ENCODE results near the gene DESI1.
A peak's percentile ranks its signal among the peaks of the same experiment; 100 is the strongest.

DNA sequence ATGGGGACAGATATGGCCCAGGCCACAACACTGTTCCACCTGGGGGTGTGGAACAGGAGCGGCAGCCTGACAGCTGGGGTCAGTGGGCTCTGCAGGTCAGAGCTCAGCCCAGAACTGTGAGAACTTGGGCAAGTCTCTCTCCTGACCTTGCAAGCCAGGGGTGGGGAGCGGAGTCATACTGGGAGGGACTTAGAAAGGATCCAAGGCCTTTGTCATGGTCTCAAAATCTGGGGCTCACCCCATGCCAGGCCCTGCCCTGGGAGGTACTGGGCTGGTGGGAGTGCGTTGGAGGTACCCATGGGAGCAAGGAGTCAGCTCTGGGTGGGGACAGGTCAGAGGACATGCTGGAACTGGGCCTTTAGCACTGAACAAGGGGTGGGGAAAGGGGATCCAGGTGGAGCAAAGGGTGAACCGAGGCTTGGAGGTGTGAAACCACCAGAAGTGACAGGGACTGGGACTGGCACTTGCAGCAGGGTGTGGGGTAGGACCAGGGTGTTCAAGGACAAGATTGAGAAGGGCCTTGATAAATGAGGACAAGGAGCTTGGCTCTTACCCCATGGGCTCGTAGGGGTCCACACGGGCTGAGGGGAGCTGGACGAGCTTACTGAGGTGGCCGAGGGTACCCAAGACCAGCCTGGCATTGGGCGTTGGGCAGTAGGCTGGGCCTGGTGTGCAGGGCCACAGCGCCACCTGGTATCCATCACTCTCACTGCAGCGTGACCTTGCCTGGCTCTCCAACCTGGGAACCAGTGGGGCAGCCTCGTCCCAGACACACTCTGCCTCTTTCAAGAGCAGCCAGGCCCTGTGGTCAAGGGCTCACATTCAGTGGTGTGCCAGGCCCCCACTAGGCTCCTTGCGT lies 23.8 kb downstream of the DESI1 start:
- TF ChIP-seq, protein P1, sequence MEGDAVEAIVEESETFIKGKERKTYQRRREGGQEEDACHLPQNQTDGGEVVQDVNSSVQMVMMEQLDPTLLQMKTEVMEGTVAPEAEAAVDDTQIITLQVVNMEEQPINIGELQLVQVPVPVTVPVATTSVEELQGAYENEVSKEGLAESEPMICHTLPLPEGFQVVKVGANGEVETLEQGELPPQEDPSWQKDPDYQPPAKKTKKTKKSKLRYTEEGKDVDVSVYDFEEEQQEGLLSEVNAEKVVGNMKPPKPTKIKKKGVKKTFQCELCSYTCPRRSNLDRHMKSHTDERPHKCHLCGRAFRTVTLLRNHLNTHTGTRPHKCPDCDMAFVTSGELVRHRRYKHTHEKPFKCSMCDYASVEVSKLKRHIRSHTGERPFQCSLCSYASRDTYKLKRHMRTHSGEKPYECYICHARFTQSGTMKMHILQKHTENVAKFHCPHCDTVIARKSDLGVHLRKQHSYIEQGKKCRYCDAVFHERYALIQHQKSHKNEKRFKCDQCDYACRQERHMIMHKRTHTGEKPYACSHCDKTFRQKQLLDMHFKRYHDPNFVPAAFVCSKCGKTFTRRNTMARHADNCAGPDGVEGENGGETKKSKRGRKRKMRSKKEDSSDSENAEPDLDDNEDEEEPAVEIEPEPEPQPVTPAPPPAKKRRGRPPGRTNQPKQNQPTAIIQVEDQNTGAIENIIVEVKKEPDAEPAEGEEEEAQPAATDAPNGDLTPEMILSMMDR (IDR thresholded peaks at IDR 0.05; ENCODE audit: insufficient read depth, low read length, poor library complexity, severe bottlenecking): peak; percentile 29
- TF ChIP-seq EZH2phosphoT487 (conservative IDR thresholded peaks at IDR 0.05; ENCODE audit: low read length): no peak
